Colonic mucosa (tissue), 4 donors: ENCODE data around the gene DEFB114. TPM values are rescaled to one million over a fixed set of nuclear protein-coding genes. Genes with fewer than 3 reads are reported as not detected.

Experiments
- DNase-seq: peaks from one replicate; pipeline ENCODE4 v3.0.0-alpha.2; 2020
- H3K27ac ChIP-seq: fragments of 200-600 bp; one replicate; pipeline ENCODE4 v1.8.0; 2021
- H3K27me3 ChIP-seq: fragments of 200-600 bp; one replicate; pipeline ENCODE4 v1.8.0; 2021
- H3K36me3 ChIP-seq: fragments of 200-600 bp; one replicate; pipeline ENCODE4 v1.8.0; 2021
- H3K4me1 ChIP-seq: fragments of 200-600 bp; one replicate; pipeline ENCODE4 v1.8.0; 2021; ENCODE audit warnings: mild to moderate bottlenecking
- H3K4me3 ChIP-seq: fragments of 200-600 bp; one replicate; pipeline ENCODE4 v1.8.0; 2021
- H3K9ac ChIP-seq, 2 donors: one replicate each; pipeline ENCODE4 v1.7.0; 2013; ENCODE audit warnings: control low read depth in 2 of 2, low read depth in 2 of 2, low read length in 2 of 2
- H3K9me3 ChIP-seq: fragments of 200-600 bp; one replicate; pipeline ENCODE4 v1.8.0; 2021
- intact Hi-C: fragments of 100-400 bp; cut with DNase I; formaldehyde crosslinking; loops from one replicate; pipeline ENCODE4 v1.14.1; 2022
- total RNA-seq, 2 donors: library from RNA; stranded (reverse); fragmentation: NEBNext Ultra II Directional in 1 of 2; extraction: Animal tissue kit (Norgen Biotek cat#: 25700) in 1 of 2; gene quantifications; one replicate each; pipeline ENCODE4 v1.2.1, GENCODE V29; 2021
- TF ChIP-seq, protein P1 (sequence below): fragments of 200-600 bp; IDR thresholded peaks from one replicate; pipeline ENCODE4 v1.8.0; 2022; ENCODE audit warnings: antibody characterized with exemption, mild to moderate bottlenecking
- donor health status: healthy.
- donor health status: DM: no; HTN: no; CAD: no.
- donor health status: DM: no; HTN: no; CAD: no.

The DEFB114 gene
- total RNA-seq, 2 donors from 2014 or later, result not detected

GRCh38 chr6:49937017-49937416, 26.9 kb downstream of the DEFB114 start:
- H3K4me1 ChIP-seq, result no peaks in the 10 kb centered on the region
- H3K27me3 ChIP-seq, result no peaks in the 10 kb centered on the region
- H3K36me3 ChIP-seq, result no peaks in the 10 kb centered on the region
- TF ChIP-seq, protein P1, sequence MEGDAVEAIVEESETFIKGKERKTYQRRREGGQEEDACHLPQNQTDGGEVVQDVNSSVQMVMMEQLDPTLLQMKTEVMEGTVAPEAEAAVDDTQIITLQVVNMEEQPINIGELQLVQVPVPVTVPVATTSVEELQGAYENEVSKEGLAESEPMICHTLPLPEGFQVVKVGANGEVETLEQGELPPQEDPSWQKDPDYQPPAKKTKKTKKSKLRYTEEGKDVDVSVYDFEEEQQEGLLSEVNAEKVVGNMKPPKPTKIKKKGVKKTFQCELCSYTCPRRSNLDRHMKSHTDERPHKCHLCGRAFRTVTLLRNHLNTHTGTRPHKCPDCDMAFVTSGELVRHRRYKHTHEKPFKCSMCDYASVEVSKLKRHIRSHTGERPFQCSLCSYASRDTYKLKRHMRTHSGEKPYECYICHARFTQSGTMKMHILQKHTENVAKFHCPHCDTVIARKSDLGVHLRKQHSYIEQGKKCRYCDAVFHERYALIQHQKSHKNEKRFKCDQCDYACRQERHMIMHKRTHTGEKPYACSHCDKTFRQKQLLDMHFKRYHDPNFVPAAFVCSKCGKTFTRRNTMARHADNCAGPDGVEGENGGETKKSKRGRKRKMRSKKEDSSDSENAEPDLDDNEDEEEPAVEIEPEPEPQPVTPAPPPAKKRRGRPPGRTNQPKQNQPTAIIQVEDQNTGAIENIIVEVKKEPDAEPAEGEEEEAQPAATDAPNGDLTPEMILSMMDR, result no peak
- no peak overlapping the region for H3K4me3 ChIP-seq
- intact Hi-C loops, result no loop called here
- no peak for DNase-seq
- no peaks in the 10 kb centered on the region for H3K9me3 ChIP-seq
- H3K9ac ChIP-seq, result no peak overlapping the region
- H3K27ac ChIP-seq, result no peak overlapping the region

DNA sequence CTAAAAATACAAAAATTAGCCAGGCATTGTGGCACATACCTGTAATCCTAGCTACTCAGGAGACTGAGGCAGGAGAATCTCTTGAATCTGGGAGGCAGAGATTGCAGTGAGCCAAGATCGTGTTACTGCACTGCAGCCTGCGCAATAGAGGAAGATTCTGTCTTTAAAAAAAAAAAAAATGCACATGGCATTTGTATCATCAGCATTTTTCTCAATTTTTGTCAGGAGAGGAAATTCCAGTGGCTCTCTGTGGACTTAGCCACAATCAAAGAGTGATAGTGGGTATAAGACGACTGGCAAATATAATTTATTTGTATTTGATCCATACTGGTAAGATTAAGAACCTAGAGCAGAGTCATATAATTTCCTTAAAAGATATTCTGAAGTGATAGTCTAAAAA, 28.6 kb downstream of the DEFB114 start:
- no peaks in the 10 kb centered on the region for H3K4me1 ChIP-seq
- no peak overlapping the region for H3K27ac ChIP-seq
- no peak overlapping the region for H3K4me3 ChIP-seq
- no peaks in the 10 kb centered on the region for H3K27me3 ChIP-seq
- H3K36me3 ChIP-seq, result no peaks in the 10 kb centered on the region
- H3K9me3 ChIP-seq, result no peaks in the 10 kb centered on the region
- TF ChIP-seq, protein P1, result no peak
- DNase-seq, result no peak
- intact Hi-C loops, result no loop called here
- H3K9ac ChIP-seq, result no peak overlapping the region

- Histone ChIP-seq H3K4me3 (no peak overlapping the region), H3K27ac (no peak overlapping the region), H3K9ac (no peak overlapping the region), H3K27me3 (no peaks in the 10 kb centered on the region), H3K36me3 (no peaks in the 10 kb centered on the region), H3K9me3 (no peaks in the 10 kb centered on the region), H3K4me1 (no peaks in the 10 kb centered on the region)
- no peak for DNase-seq
- intact Hi-C loops, result no loop called here
- TF ChIP-seq, protein P1, result no peak
Observed at GRCh38 chr6:49934770-49935169, 29.2 kb downstream of the DEFB114 start.

GRCh38 chr6:49933526-49933925, 30.4 kb downstream of the DEFB114 start:
- Histone ChIP-seq H3K4me3 (no peak overlapping the region), H3K9ac (no peak overlapping the region), H3K27me3 (no peaks in the 10 kb centered on the region), H3K36me3 (no peaks in the 10 kb centered on the region), H3K4me1 (no peaks in the 10 kb centered on the region), H3K9me3 (no peaks in the 10 kb centered on the region), H3K27ac (no peak overlapping the region)
- TF ChIP-seq, protein P1, result no peak
- DNase-seq, result no peak
- intact Hi-C loops, result no loop called here

GRCh38 chr6:49929340-49929739, 34.6 kb downstream of the DEFB114 start:
- TF ChIP-seq, protein P1, result no peak
- H3K36me3 ChIP-seq, result no peaks in the 10 kb centered on the region

DNA sequence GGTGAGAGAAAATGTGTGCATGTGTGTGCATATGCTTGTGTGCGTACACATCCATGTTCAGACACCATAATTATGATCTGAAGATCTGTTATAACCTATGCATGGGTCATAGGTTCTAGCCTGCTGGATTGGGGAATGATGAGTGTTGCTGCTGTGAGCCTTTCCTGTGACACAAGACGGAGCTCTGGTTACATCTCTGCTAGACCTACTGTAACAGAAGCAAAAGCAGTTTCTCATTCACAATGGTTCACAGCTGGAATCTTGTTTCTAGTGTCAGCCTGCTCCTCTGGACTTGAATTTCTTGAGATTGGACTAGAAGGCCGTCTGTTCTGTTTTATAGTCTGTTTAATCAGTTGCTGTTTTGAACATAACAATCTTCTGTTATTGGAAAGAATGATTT, 40.1 kb downstream of the DEFB114 start:
- Histone ChIP-seq H3K36me3 (no peaks in the 10 kb centered on the region), H3K9me3 (no peaks in the 10 kb centered on the region), H3K4me1 (no peaks in the 10 kb centered on the region), H3K27ac (no peak overlapping the region), H3K9ac (no peak overlapping the region), H3K4me3 (no peak overlapping the region), H3K27me3 (no peaks in the 10 kb centered on the region)
- TF ChIP-seq, protein P1, result no peak
- DNase-seq, result no peak
- intact Hi-C loops, result no loop called here

More at GRCh38 chr6:49929340-49929739, 34.6 kb downstream of the DEFB114 start:
- no peak for DNase-seq
- H3K4me3 ChIP-seq, result no peak overlapping the region
- no peak overlapping the region for H3K9ac ChIP-seq
- intact Hi-C loops, result no loop called here
- H3K27ac ChIP-seq, result no peak overlapping the region
- no peaks in the 10 kb centered on the region for H3K9me3 ChIP-seq
- no peaks in the 10 kb centered on the region for H3K27me3 ChIP-seq
- no peaks in the 10 kb centered on the region for H3K4me1 ChIP-seq
